ENCODE measurements around the gene MEIS1.

Gene MEIS1

GRCh38 chr2:66512626-66513025 is 77.7 kb downstream of the MEIS1 start:
- no peak for DNase-seq

- DNase-seq: no peak
Measured at GRCh38 chr2:66515743-66516142, 80.8 kb downstream of the MEIS1 start.

GRCh38 chr2:66516499-66516898 is 81.6 kb downstream of the MEIS1 start:
- no peak for DNase-seq

- no peak for DNase-seq
Measured at GRCh38 chr2:66517772-66518171, 82.8 kb downstream of the MEIS1 start.

GRCh38 chr2:66519264-66519843 is 84.4 kb downstream of the MEIS1 start:
- DNase-seq: no peak

- DNase-seq: no peak
Measured at GRCh38 chr2:66521291-66521922, 86.5 kb downstream of the MEIS1 start.

- DNase-seq: no peak
Measured at GRCh38 chr2:66522611-66523376, 87.9 kb downstream of the MEIS1 start.

GRCh38 chr2:66523377-66523969 is 88.5 kb downstream of the MEIS1 start:
- no peak for DNase-seq

- no peak for DNase-seq
Measured at GRCh38 chr2:66523990-66524389, 89.1 kb downstream of the MEIS1 start.

GRCh38 chr2:66525606-66526005 is 90.7 kb downstream of the MEIS1 start:
- no peak for DNase-seq

- no peak for DNase-seq
Measured at GRCh38 chr2:66526180-66526579, 91.3 kb downstream of the MEIS1 start.

- DNase-seq: no peak
Measured at GRCh38 chr2:66528974-66529724, 94.2 kb downstream of the MEIS1 start.

- no peak for DNase-seq
Measured at GRCh38 chr2:66530651-66531050, 95.7 kb downstream of the MEIS1 start.

GRCh38 chr2:66531155-66531554 is 96.2 kb downstream of the MEIS1 start:
- no peak for DNase-seq

- no peak for DNase-seq
Measured at GRCh38 chr2:66531567-66531966, 96.6 kb downstream of the MEIS1 start.

- no peak for DNase-seq
Measured at GRCh38 chr2:66532972-66533868, 98.3 kb downstream of the MEIS1 start.

GRCh38 chr2:66534461-66534860 is 99.5 kb downstream of the MEIS1 start:
- no peak for DNase-seq

GRCh38 chr2:66535574-66536289 is 100.8 kb downstream of the MEIS1 start:
- DNase-seq: no peak

GRCh38 chr2:66536290-66536673 is 101.4 kb downstream of the MEIS1 start:
- no peak for DNase-seq

- DNase-seq: no peak
Measured at GRCh38 chr2:66536997-66537396, 102.1 kb downstream of the MEIS1 start.

GRCh38 chr2:66538291-66538690 is 103.4 kb downstream of the MEIS1 start:
- DNase-seq: no peak

Measured in activated CD4-positive, alpha-beta T cell treated with anti-CD3 and anti-CD28 coated beads for 48 hours (primary cell).